Bronchial epithelial cell (primary cell): ENCODE measurements around the gene RDH12. TPM values are rescaled to one million over a fixed set of nuclear protein-coding genes. Genes with fewer than 3 reads are reported as not detected.

Experiments
- DNase-seq: peaks from one replicate; pipeline ENCODE4 v3.0.0-alpha.2; 2010; ENCODE audit warnings: low read depth
- FAIRE-seq: peaks from 2 replicates; lab custom pipeline; 2011; peaks lifted over from hg19 to GRCh38; lab: Jason Lieb, UNC
- H3K27me3 ChIP-seq: 2 replicates; pipeline ENCODE4 v1.5.1; 2011; ENCODE audit warnings: low read length; ENCODE audit not compliant: control insufficient read depth, insufficient read depth
- H3K36me3 ChIP-seq: 2 replicates; pipeline ENCODE4 v1.5.1; 2011; ENCODE audit warnings: low read length; ENCODE audit not compliant: control insufficient read depth, insufficient read depth
- H3K4me3 ChIP-seq: 2 replicates; pipeline ENCODE4 v1.5.1; 2011; ENCODE audit warnings: mild to moderate bottlenecking, low read depth, low read length, control low read depth
- total RNA-seq: library from RNA; depleted of rRNA; stranded (reverse); fragments of >200 nt; gene quantifications from 2 replicates; pipeline ENCODE4 v1.2.1, GENCODE V29; 2014
- TF ChIP-seq, protein P1 (sequence below): IDR thresholded peaks from 2 replicates; pipeline ENCODE4 v1.5.1; 2011; ENCODE audit warnings: mild to moderate bottlenecking, moderate library complexity, low read length, control low read depth, inconsistent platforms; ENCODE audit not compliant: insufficient read depth, severe bottlenecking

RDH12 gene
- total RNA-seq, 1 donor from 2014 or later = 1.3 TPM

DNA sequence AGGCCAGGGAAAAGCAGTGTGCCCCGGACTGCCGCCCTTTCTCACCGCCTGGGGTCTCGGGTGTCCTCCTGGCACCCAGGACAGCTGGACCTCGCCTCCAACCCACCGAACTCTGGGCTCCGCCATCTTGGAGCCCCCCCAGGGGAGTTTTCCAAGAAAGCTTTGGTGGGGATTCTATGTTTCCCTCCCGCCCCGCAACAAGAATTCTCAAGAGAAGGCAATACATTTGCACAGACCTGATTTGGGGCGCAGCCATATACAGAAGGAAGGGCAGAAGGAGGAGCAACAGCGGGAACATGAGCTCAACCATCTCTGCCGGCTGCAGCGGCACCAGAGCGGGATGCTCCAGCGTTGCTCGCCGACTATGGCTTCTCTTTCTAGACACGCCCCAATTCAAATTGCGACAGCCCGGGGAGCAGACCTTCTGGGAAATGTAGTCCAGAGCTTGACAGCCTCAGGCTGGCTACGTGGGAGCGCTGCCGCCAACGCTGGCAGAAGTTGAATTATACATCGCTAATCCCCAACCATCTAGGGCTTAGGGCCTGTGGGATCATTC lies 6.2 kb upstream of the RDH12 start, which contains the start of gene RDH11:
Gene RDH11 (minus strand): TSS at position 371 of the 556 bp plus-strand sequence. CDS start 61 bp downstream, at position 310.
- no peaks in the 10 kb centered on the region for H3K27me3 ChIP-seq
- FAIRE-seq = no peak
- peak within 1 kb of the TSS; percentile 70 for H3K4me3 ChIP-seq
- peaks cover 6% of the 10 kb centered on the region for H3K36me3 ChIP-seq
- peak; percentile 87 for DNase-seq
- TF ChIP-seq, protein P1, sequence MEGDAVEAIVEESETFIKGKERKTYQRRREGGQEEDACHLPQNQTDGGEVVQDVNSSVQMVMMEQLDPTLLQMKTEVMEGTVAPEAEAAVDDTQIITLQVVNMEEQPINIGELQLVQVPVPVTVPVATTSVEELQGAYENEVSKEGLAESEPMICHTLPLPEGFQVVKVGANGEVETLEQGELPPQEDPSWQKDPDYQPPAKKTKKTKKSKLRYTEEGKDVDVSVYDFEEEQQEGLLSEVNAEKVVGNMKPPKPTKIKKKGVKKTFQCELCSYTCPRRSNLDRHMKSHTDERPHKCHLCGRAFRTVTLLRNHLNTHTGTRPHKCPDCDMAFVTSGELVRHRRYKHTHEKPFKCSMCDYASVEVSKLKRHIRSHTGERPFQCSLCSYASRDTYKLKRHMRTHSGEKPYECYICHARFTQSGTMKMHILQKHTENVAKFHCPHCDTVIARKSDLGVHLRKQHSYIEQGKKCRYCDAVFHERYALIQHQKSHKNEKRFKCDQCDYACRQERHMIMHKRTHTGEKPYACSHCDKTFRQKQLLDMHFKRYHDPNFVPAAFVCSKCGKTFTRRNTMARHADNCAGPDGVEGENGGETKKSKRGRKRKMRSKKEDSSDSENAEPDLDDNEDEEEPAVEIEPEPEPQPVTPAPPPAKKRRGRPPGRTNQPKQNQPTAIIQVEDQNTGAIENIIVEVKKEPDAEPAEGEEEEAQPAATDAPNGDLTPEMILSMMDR = no peak

DNA sequence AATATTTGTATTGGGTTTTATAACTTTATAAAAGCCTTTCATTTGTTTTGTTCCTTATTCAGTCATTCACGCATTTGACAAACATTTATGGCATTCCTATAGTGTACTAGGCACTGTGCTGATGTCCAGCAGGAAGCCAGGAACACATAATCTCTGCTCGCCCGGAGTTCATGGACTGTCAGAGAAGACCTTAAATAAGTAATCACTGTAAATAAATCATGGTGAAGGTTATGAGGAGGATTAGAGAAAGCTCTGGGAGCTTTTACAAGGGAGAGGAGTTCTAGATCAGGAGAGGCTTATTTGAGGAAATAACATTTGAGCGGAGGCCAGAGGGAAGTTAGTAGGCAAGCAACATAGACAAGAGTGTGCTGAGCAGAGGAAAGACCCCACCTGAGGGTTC lies 4.7 kb upstream of the RDH12 start:
- Histone ChIP-seq H3K4me3 (no peak overlapping the region), H3K36me3 (peaks cover 2% of the 10 kb centered on the region), H3K27me3 (no peaks in the 10 kb centered on the region)
- FAIRE-seq = no peak
- TF ChIP-seq, protein P1 = no peak
- no peak for DNase-seq

DNA sequence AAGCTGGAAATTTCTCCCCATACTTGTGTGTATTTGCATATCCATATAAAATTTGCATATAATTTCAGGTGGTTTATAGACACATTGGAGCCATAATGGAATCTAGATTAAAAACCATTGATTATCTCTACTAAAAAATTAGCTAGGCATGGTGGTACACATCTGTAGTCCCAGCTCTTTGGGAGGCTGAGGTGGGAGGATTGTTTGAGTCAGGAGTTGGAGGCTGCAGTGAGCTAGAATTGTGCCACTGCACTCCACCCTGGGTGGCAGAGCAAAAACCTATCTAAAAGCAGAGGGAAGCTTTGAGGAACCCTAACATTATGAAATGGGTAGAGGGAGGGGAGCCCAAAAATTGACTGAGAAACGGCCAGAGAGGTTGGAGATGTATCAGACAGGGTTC lies 3.5 kb upstream of the RDH12 start:
- H3K27me3 ChIP-seq = no peaks in the 10 kb centered on the region
- no peak overlapping the region for H3K4me3 ChIP-seq
- H3K36me3 ChIP-seq = no peaks in the 10 kb centered on the region
- FAIRE-seq = no peak
- DNase-seq = no peak
- TF ChIP-seq, protein P1 = no peak

DNA sequence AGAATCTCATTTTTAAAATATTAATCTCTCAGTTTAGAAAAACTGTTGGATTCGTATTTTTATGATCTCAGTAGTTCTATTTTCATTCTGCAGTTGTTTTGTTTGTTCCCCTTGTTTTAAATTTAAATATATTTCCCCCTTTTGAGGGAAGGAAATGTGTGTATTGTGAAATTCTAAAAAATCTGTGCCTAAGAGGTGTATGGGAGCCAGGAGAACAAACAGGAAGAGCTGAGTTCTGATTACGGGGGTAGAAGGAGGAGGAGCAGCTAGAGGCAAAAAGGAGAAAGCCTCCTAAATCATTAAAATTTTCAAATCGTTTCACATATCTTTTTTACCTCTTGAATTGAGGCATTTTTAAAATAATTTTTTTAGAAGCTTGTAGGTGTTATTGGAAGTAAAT lies 2.3 kb downstream of the RDH12 start:
- DNase-seq (no peak), FAIRE-seq (no peak)
- TF ChIP-seq, protein P1 = no peak
- H3K4me3 ChIP-seq = no peak overlapping the region
- H3K27me3 ChIP-seq = no peaks in the 10 kb centered on the region
- no peaks in the 10 kb centered on the region for H3K36me3 ChIP-seq

DNA sequence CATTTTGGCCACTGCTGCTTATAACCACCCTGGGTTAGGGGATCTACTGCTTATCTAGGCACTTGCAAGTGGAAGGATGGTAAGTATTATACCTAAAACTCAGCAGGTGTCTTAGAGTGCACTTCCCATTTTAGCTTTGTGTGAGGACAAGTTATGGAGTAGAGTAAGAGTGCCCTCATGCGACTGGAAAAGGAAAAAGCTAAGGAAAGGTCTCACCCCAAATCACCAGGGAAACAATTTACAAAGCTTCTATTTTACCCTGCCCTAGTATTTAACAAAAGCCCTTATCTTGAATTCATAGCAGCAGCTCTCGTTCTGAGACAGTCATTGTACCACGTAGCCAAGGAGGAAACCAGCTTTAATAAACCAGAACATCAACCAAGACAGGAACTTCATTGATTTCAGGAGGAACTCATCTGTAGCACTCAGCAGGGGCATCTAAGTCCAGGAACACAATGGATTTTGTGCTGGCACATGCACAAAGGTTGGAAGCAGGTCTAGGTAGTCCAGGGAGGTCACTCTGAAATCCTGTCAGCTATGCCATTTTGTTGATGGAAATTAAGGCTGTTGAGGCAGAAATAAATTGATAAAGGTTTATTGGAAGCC lies 2.9 kb downstream of the RDH12 start:
- DNase-seq (peak; percentile 64), FAIRE-seq (no peak)
- H3K4me3 ChIP-seq = no peak overlapping the region
- TF ChIP-seq, protein P1 = peak; percentile 77
- H3K27me3 ChIP-seq = no peaks in the 10 kb centered on the region
- no peaks in the 10 kb centered on the region for H3K36me3 ChIP-seq
